Measurements from ENCODE around the gene SAMD10.
A peak's percentile ranks its signal among the peaks of the same experiment; 100 is the strongest.

Gene SAMD10

GRCh38 chr20:63951398-63952209, 27.8 kb downstream of the SAMD10 start:
- H3K4me1 ChIP-seq (ENCODE audit: control insufficient read depth, insufficient read depth, low read length), result peaks cover 3% of the 10 kb centered on the region; the same call in 1 of the 2 replicates
- TF ChIP-seq ZIC2 (tag by site-specific recombination; IDR thresholded peaks at IDR 0.05) (peak; percentile 91), ZBTB48 (tag by site-specific recombination; IDR thresholded peaks at IDR 0.05) (0 out of 2 replicates have a peak, but pooled peaks have one; percentile 20), ZSCAN18 (tag by site-specific recombination; IDR thresholded peaks at IDR 0.05) (no peak), ZBTB17 (tag by site-specific recombination; IDR thresholded peaks at IDR 0.05) (no peak), GLIS1 (tag by site-specific recombination; IDR thresholded peaks at IDR 0.05) (peak; percentile 97), KLF1 (tag by site-specific recombination; IDR thresholded peaks at IDR 0.05) (peak; percentile 25; the same call in 1 of the 2 replicates), GLIS2 (tag by site-specific recombination; IDR thresholded peaks at IDR 0.05) (peak; percentile 11; the same call in 1 of the 2 replicates), ZBTB20 (tag by site-specific recombination; IDR thresholded peaks at IDR 0.05) (peak; percentile 92), ZNF362 (tag by site-specific recombination; IDR thresholded peaks at IDR 0.05) (no peak), SCRT1 (tag by site-specific recombination; IDR thresholded peaks at IDR 0.05; ENCODE audit: borderline replicate concordance) (peak; percentile 64)
- no peaks in the 10 kb centered on the region for H3K9me3 ChIP-seq (ENCODE audit: control insufficient read depth, insufficient read depth, low read depth, low read length)
- H3K36me3 ChIP-seq (ENCODE audit: control insufficient read depth in 2 of 2, insufficient read depth in 1 of 2, low read length in 2 of 2), result peaks cover 0 to 5% of the 10 kb centered on the region in 2 experiments; a peak in 1 of 3 replicates
- POLR2A ChIA-PET, result no interaction called here
- CTCF ChIA-PET, result interaction anchor here (0.6 to 1.4 kb wide), 4 partner anchors 8 to 177 kb away, joined by 3 read pairs; no protein-coding TSS in a partner anchor
- H3K4me3 ChIP-seq (ENCODE audit: low read depth, low read length), result no peak overlapping the region
- no peak overlapping the region for H3K27ac ChIP-seq (ENCODE audit: extremely low read depth, low read depth, low read length)

GRCh38 chr20:63950701-63951397, 28.6 kb downstream of the SAMD10 start:
- H3K4me3 ChIP-seq (ENCODE audit: low read depth, low read length), result no peak overlapping the region
- H3K9me3 ChIP-seq (ENCODE audit: control insufficient read depth, insufficient read depth, low read depth, low read length), result no peaks in the 10 kb centered on the region
- H3K36me3 ChIP-seq (ENCODE audit: control insufficient read depth in 2 of 2, insufficient read depth in 1 of 2, low read length in 2 of 2), result peaks cover 0 to 11% of the 10 kb centered on the region in 2 experiments; a peak in 1 of 3 replicates
- ChIA-PET POLR2A (no interaction called here), CTCF (interaction anchor here (0.7 to 1.4 kb wide), 3 partner anchors 8 to 176 kb away, joined by 3 read pairs; no protein-coding TSS in a partner anchor)
- peaks cover 3% of the 10 kb centered on the region; the same call in 1 of the 2 replicates for H3K4me1 ChIP-seq (ENCODE audit: control insufficient read depth, insufficient read depth, low read length)
- TF ChIP-seq ZNF18 (tag by site-specific recombination; IDR thresholded peaks at IDR 0.05) (peak; percentile 46; the same call in 1 of the 2 replicates), GLIS2 (tag by site-specific recombination; IDR thresholded peaks at IDR 0.05) (peak; percentile 36; the same call in 1 of the 2 replicates), PRDM10 (tag by site-specific recombination; IDR thresholded peaks at IDR 0.05) (no peak)
- H3K27ac ChIP-seq (ENCODE audit: extremely low read depth, low read depth, low read length), result no peak overlapping the region
